H1 (cell line): ENCODE data around the gene FRMD5. TPM values are rescaled to one million over a fixed set of nuclear protein-coding genes. Genes with fewer than 3 reads are reported as not detected.

Experiments
- CTCF ChIA-PET: fragments of 300-600 bp; sonication (Branson Sonifier 250); formaldehyde crosslinking; loops from one replicate; lab custom pipeline; 2021; ENCODE audit not compliant: partially characterized antibody; lab: Charles Lee
- POLR2A ChIA-PET: fragments of 300-600 bp; sonication (Branson Sonifier 250); formaldehyde crosslinking; loops from one replicate; lab custom pipeline; 2021; ENCODE audit warnings: inconsistent platforms; ENCODE audit not compliant: partially characterized antibody; lab: Charles Lee
- DNase-seq, 2 experiments: peaks; one replicate each; pipeline versions ENCODE4 v3.0.0 to v3.0.0-alpha.2; 2010 to 2022; ENCODE audit warnings: low spot score in 2 of 2, low read depth in 1 of 2, mixed read lengths in 1 of 2
- FAIRE-seq: peaks from 2 replicates; lab custom pipeline; 2011; peaks lifted over from hg19 to GRCh38; lab: Jason Lieb, UNC
- H2AFZ ChIP-seq: 2 replicates; pipeline ENCODE4 v1.8.1; 2012; ENCODE audit warnings: low read length, inconsistent platforms
- H2AK5ac ChIP-seq: 2 replicates; pipeline ENCODE4 v1.6.1; 2013; ENCODE audit warnings: low read depth, low read length
- H2BK120ac ChIP-seq: replicated peaks from 2 replicates; pipeline ENCODE3; 2013; ENCODE audit warnings: low read depth, low read length, inconsistent platforms
- H2BK12ac ChIP-seq: 2 replicates; pipeline ENCODE4 v1.6.1; 2013; ENCODE audit warnings: low read depth, low read length
- H2BK15ac ChIP-seq: 2 replicates; pipeline ENCODE4 v1.6.1; 2013; ENCODE audit warnings: low read length
- H2BK20ac ChIP-seq: 2 replicates; pipeline ENCODE4 v1.6.1; 2013; ENCODE audit warnings: low read length
- H2BK5ac ChIP-seq: 2 replicates; pipeline ENCODE4 v1.6.1; 2013; ENCODE audit warnings: low read depth, low read length
- H3K14ac ChIP-seq: 2 replicates; pipeline ENCODE4 v1.6.1; 2013; ENCODE audit warnings: inconsistent platforms; ENCODE audit not compliant: insufficient read length
- H3K18ac ChIP-seq: 2 replicates; pipeline ENCODE4 v1.6.1; 2013; ENCODE audit warnings: low read length; ENCODE audit errors: extremely low read depth
- H3K23ac ChIP-seq: 2 replicates; pipeline ENCODE4 v1.6.1; 2013; ENCODE audit warnings: inconsistent platforms; ENCODE audit not compliant: insufficient read length
- H3K23me2 ChIP-seq: 2 replicates; pipeline ENCODE4 v1.6.1; 2013; ENCODE audit warnings: low read depth, low read length
- H3K27ac ChIP-seq: 2 replicates; pipeline ENCODE4 v1.6.1; 2011; ENCODE audit warnings: low read depth, low read length, inconsistent platforms
- H3K27me3 ChIP-seq, 4 experiments: replicated peaks in 1 of 4; 1 replicate in 1 of 4; 2 replicates in 3 of 4; pipeline versions ENCODE4 v1.6.1 to v1.8.1; 2011 to 2013; ENCODE audit warnings: low read length in 3 of 4, mild to moderate bottlenecking in 3 of 4, inconsistent platforms in 2 of 4, mixed read lengths in 2 of 4, moderate library complexity in 1 of 4; ENCODE audit not compliant: control insufficient read depth in 3 of 4, insufficient read depth in 3 of 4; ENCODE audit errors: extremely low read depth in 1 of 4
- H3K36me3 ChIP-seq, 4 experiments: 2 replicates each; pipeline versions ENCODE4 v1.6.1 to v1.8.1; 2011 to 2013; ENCODE audit warnings: mild to moderate bottlenecking in 4 of 4, low read length in 3 of 4, moderate library complexity in 2 of 4, control low read depth in 1 of 4, inconsistent platforms in 1 of 4; ENCODE audit not compliant: insufficient read depth in 4 of 4, control insufficient read depth in 2 of 4
- H3K4ac ChIP-seq: replicated peaks from 2 replicates; pipeline ENCODE3; 2013; ENCODE audit warnings: low read length, low read depth, mixed read lengths, inconsistent platforms; ENCODE audit not compliant: insufficient read length
- H3K4me1 ChIP-seq, 4 experiments: replicated peaks in 1 of 4; 1 replicate in 1 of 4; 2 replicates in 3 of 4; pipeline versions ENCODE4 v1.6.1 to v1.8.1; 2011 to 2013; ENCODE audit warnings: low read length in 3 of 4, inconsistent platforms in 2 of 4, mixed read lengths in 1 of 4; ENCODE audit not compliant: insufficient read depth in 4 of 4, control insufficient read depth in 3 of 4
- H3K4me2 ChIP-seq, 2 experiments: 2 replicates each; pipeline versions ENCODE4 v1.6.1 to v1.8.1; 2011 to 2013; ENCODE audit warnings: low read depth in 2 of 2, low read length in 2 of 2, control low read depth in 1 of 2, inconsistent platforms in 1 of 2, mild to moderate bottlenecking in 1 of 2; ENCODE audit not compliant: insufficient read depth in 1 of 2
- H3K4me3 ChIP-seq, 4 experiments: fragments of 200-600, 300-600 bp in 1 of 4; sonication (generic), shearing (Covaris generic), sonication (Bioruptor Twin) in 1 of 4; 2 replicates each; pipeline versions ENCODE4 v1.5.1 to v1.8.1; 2011 to 2016; ENCODE audit warnings: low read length in 4 of 4, low read depth in 3 of 4, control low read depth in 2 of 4, inconsistent platforms in 2 of 4, mild to moderate bottlenecking in 2 of 4, mixed read lengths in 1 of 4, moderate library complexity in 1 of 4; ENCODE audit not compliant: insufficient read depth in 2 of 4; ENCODE audit errors: extremely low read depth in 1 of 4
- H3K56ac ChIP-seq: replicated peaks from 2 replicates; pipeline ENCODE3; 2013; ENCODE audit warnings: low read depth, mild to moderate bottlenecking, mixed read lengths, low read length, inconsistent platforms; ENCODE audit not compliant: insufficient read length
- H3K79me1 ChIP-seq: 2 replicates; pipeline ENCODE4 v1.6.1; 2013; ENCODE audit warnings: low read depth, low read length, control low read depth
- H3K79me2 ChIP-seq, 2 experiments: 2 replicates each; pipeline versions ENCODE4 v1.6.1 to v1.8.1; 2012 to 2013; ENCODE audit warnings: low read length in 2 of 2, mild to moderate bottlenecking in 2 of 2, inconsistent platforms in 1 of 2; ENCODE audit not compliant: insufficient read depth in 2 of 2, control insufficient read depth in 1 of 2
- H3K9ac ChIP-seq, 4 experiments: replicated peaks in 1 of 4; 1 replicate in 1 of 4; 2 replicates in 3 of 4; pipeline versions ENCODE4 v1.6.1 to v1.8.1; 2011 to 2013; ENCODE audit warnings: low read depth in 3 of 4, low read length in 3 of 4, control low read depth in 2 of 4, mild to moderate bottlenecking in 2 of 4, moderate library complexity in 2 of 4, inconsistent platforms in 1 of 4; ENCODE audit errors: extremely low read depth in 1 of 4
- H3K9me3 ChIP-seq, 2 experiments: 2 replicates each; pipeline versions ENCODE4 v1.6.1 to v1.8.1; 2012 to 2013; ENCODE audit warnings: mild to moderate bottlenecking in 2 of 2, moderate library complexity in 2 of 2, control low read depth in 1 of 2, inconsistent platforms in 1 of 2, low read depth in 1 of 2, low read length in 1 of 2, mixed read lengths in 1 of 2; ENCODE audit not compliant: insufficient read depth in 2 of 2
- H4K20me1 ChIP-seq, 2 experiments: replicated peaks in 1 of 2; 2 replicates each; pipeline versions ENCODE3 to v1.8.1; 2011 to 2013; ENCODE audit warnings: inconsistent platforms in 2 of 2, low read length in 2 of 2, mild to moderate bottlenecking in 1 of 2; ENCODE audit not compliant: insufficient read depth in 2 of 2, control insufficient read depth in 1 of 2
- H4K5ac ChIP-seq: 2 replicates; pipeline ENCODE4 v1.6.1; 2013; ENCODE audit warnings: low read length, low read depth, mixed read lengths, inconsistent platforms; ENCODE audit not compliant: insufficient read length
- H4K8ac ChIP-seq: 2 replicates; pipeline ENCODE4 v1.8.0; 2013; ENCODE audit warnings: mild to moderate bottlenecking, moderate library complexity, low read length, inconsistent platforms; ENCODE audit not compliant: insufficient read depth; ENCODE audit errors: extremely low read depth
- H4K91ac ChIP-seq: replicated peaks from 2 replicates; pipeline ENCODE3; 2013; ENCODE audit warnings: low read length, mixed read lengths, inconsistent platforms; ENCODE audit not compliant: insufficient read length
- BRCA1 ChIP-seq: IDR thresholded peaks from 2 replicates; pipeline ENCODE4 v1.6.1; 2012; ENCODE audit warnings: low read depth, low read length, improper control_type of control experiment
- CHD1 ChIP-seq: IDR thresholded peaks from 2 replicates; pipeline ENCODE4 v1.6.1; 2012; ENCODE audit warnings: low read depth, low read length, improper control_type of control experiment
- KDM4A ChIP-seq: IDR thresholded peaks from one replicate; pipeline ENCODE4 v1.7.1; 2012; ENCODE audit warnings: low read depth, mild to moderate bottlenecking, moderate library complexity, low read length, inconsistent platforms; ENCODE audit not compliant: severe bottlenecking
- SP4 ChIP-seq: IDR thresholded peaks from 2 replicates; pipeline ENCODE4 v1.6.1; 2012; ENCODE audit warnings: low read length, inconsistent platforms
- SUZ12 ChIP-seq: fragments of 200-600 bp; sonication (generic); IDR thresholded peaks from 2 replicates; pipeline ENCODE4 v1.6.1; 2012; ENCODE audit warnings: mild to moderate bottlenecking, inconsistent platforms, low read length, moderate library complexity, mixed read lengths
- WGBS, 2 experiments: shearing (Covaris generic) in 1 of 2; methylation state at CpG; one replicate each; pipeline versions ENCODE4 v1.1.6 to v1.1.7; 2013 to 2015; ENCODE audit warnings: low lambda C conversion rate in 2 of 2, mixed read lengths in 2 of 2, inconsistent platforms in 1 of 2, low coverage in 1 of 2, missing lambda C conversion rate in 1 of 2; ENCODE audit not compliant: insufficient replicate concordance in 2 of 2, insufficient coverage in 1 of 2, insufficient read length in 1 of 2; ENCODE audit errors: extremely low coverage in 1 of 2, missing lambda C conversion rate in 1 of 2; 5-methylcytosine and 5-hydroxymethylcytosine counted together
- polyA plus RNA-seq, 7 experiments: library from polyadenylated mRNA; depleted of rRNA in 3 of 7; stranded (reverse) in 5 of 7; unstranded in 2 of 7; fragments of >200 nt in 5 of 7; fragments of 200-250 nt in 2 of 7; gene quantifications; 1 replicate in 5 of 7; 2 replicates in 1 of 7; 4 replicates in 1 of 7; pipeline versions ENCODE4 v1.2.1 to v1.2.3, GENCODE V29; 2011 to 2013; ENCODE audit warnings: missing spikeins in 2 of 7, mixed read lengths in 2 of 7
- total RNA-seq: library from RNA; stranded (reverse); fragmentation: NEBNext Ultra II Directional; extraction: Animal tissue kit (Norgen Biotek cat#: 25700); gene quantifications from 2 replicates; pipeline ENCODE4 v1.2.1, GENCODE V29; 2021

The FRMD5 gene
- total and polyA plus RNA-seq, 2 of the 8 experiments (the other 6 are each of a cell fraction or from before 2014, with no cell fraction given) = 10.1 to 12.6 TPM

GRCh38 chr15:44097552-44097951, 97.5 kb downstream of the FRMD5 start:
- H3K79me2 ChIP-seq = no peaks in the 10 kb centered on the region
- H3K56ac ChIP-seq = no peak overlapping the region

More at GRCh38 chr15:44097552-44097951, 97.5 kb downstream of the FRMD5 start:
- WGBS, 2 experiments = 57% methylated on average over 3 of the region's 3 CpGs; no CpG with 5 or more reads in 1 of the 2 experiments
- FAIRE-seq (no peak), DNase-seq (no peak)
- Histone ChIP-seq H4K5ac (no peak overlapping the region), H3K27ac (no peak overlapping the region), H3K18ac (no peak overlapping the region), H2AK5ac (no peak overlapping the region), H3K36me3 (no peaks in the 10 kb centered on the region), H3K9me3 (no peaks in the 10 kb centered on the region), H3K79me1 (no peaks in the 10 kb centered on the region), H3K14ac (no peak overlapping the region), H3K4me2 (no peak overlapping the region), H2AFZ (no peak overlapping the region), H4K91ac (no peak overlapping the region), H3K4ac (no peak overlapping the region), H2BK15ac (no peak overlapping the region), H3K23ac (no peak overlapping the region), H3K27me3 (no peaks in the 10 kb centered on the region), H4K8ac (no peak overlapping the region), H2BK12ac (no peak overlapping the region)
- CTCF ChIA-PET = no interaction called here
- POLR2A ChIA-PET = no interaction called here
- TF ChIP-seq SP4 (no peak), KDM4A (no peak), BRCA1 (no peak), SUZ12 (no peak), CHD1 (no peak)
- TF ChIP-seq, all 59 proteins: peak for 0
- Histone ChIP-seq H3K9ac (no peak overlapping the region), H2BK120ac (no peak overlapping the region), H3K4me1 (no peaks in the 10 kb centered on the region), H4K20me1 (no peaks in the 10 kb centered on the region), H2BK5ac (no peak overlapping the region), H2BK20ac (no peak overlapping the region), H3K4me3 (no peak overlapping the region), H3K23me2 (no peaks in the 10 kb centered on the region)
